Left ventricle myocardium inferior (tissue), 1 donor: Measurements from ENCODE around the gene COL16A1. TPM values are rescaled to one million over a fixed set of nuclear protein-coding genes. Genes with fewer than 3 reads are reported as not detected.

Experiments used
- DNase-seq: peaks from one replicate; pipeline ENCODE4 v3.0.0-alpha.2; 2020
- H3K27ac ChIP-seq: fragments of 200-600 bp; replicated peaks from 2 replicates; pipeline ENCODE4 v1.8.0; 2021
- H3K27me3 ChIP-seq: fragments of 200-600 bp; 2 replicates; pipeline ENCODE4 v1.8.0; 2021; ENCODE audit warnings: low read depth
- H3K36me3 ChIP-seq: fragments of 200-600 bp; 2 replicates; pipeline ENCODE4 v1.8.0; 2021
- H3K4me1 ChIP-seq: fragments of 200-600 bp; 2 replicates; pipeline ENCODE4 v1.8.0; 2021
- H3K4me3 ChIP-seq: fragments of 200-600 bp; 2 replicates; pipeline ENCODE4 v1.8.0; 2021; ENCODE audit warnings: mild to moderate bottlenecking, moderate library complexity
- H3K9me3 ChIP-seq: fragments of 200-600 bp; replicated peaks from 2 replicates; pipeline ENCODE4 v1.8.0; 2021
- CTCF ChIP-seq: fragments of 200-600 bp; IDR thresholded peaks from 2 replicates; pipeline ENCODE4 v1.8.0; 2021; ENCODE audit warnings: antibody characterized with exemption, mild to moderate bottlenecking, borderline replicate concordance
- intact Hi-C: fragments of 100-400 bp; cut with micrococcal nuclease; formaldehyde crosslinking; loops from one replicate; pipeline ENCODE4 v1.11.0; 2022
- total RNA-seq: library from RNA; stranded (reverse); fragmentation: NEBNext Ultra II Directional; extraction: Animal tissue kit (Norgen Biotek cat#: 25700); gene quantifications from one replicate; pipeline ENCODE4 v1.2.1, GENCODE V29; 2021
- donor health status: DM: no; HTN: yes; CAD: no; lungs with severe emphysema.

The COL16A1 gene
- total RNA-seq, 1 donor from 2014 or later: 18.3 TPM

- Histone ChIP-seq H3K4me1 (peaks cover 16% of the 10 kb centered on the region), H3K27me3 (no peaks in the 10 kb centered on the region), H3K9me3 (no peaks in the 10 kb centered on the region), H3K4me3 (no peak overlapping the region), H3K36me3 (no peaks in the 10 kb centered on the region), H3K27ac (no peak overlapping the region)
- TF ChIP-seq CTCF: no peak
- intact Hi-C loops: no loop called here
- no peak for DNase-seq
Observed at GRCh38 chr1:31609514-31610118, 94.2 kb downstream of the COL16A1 start.

GRCh38 chr1:31607360-31607759 is 96.5 kb downstream of the COL16A1 start:
- no peak for TF ChIP-seq CTCF
- Histone ChIP-seq H3K4me3 (no peak overlapping the region), H3K27ac (no peak overlapping the region), H3K27me3 (no peaks in the 10 kb centered on the region), H3K36me3 (no peaks in the 10 kb centered on the region), H3K4me1 (no peaks in the 10 kb centered on the region), H3K9me3 (no peaks in the 10 kb centered on the region)
- intact Hi-C loops: no loop called here
- no peak for DNase-seq

GRCh38 chr1:31605908-31606427 is 97.8 kb downstream of the COL16A1 start:
- H3K36me3 ChIP-seq: no peaks in the 10 kb centered on the region
- intact Hi-C loops: no loop called here

More at GRCh38 chr1:31605908-31606427, 97.8 kb downstream of the COL16A1 start:
- H3K4me3 ChIP-seq: no peak overlapping the region
- no peak for TF ChIP-seq CTCF
- H3K9me3 ChIP-seq: no peaks in the 10 kb centered on the region
- no peak overlapping the region for H3K27ac ChIP-seq
- H3K27me3 ChIP-seq: no peaks in the 10 kb centered on the region
- no peak for DNase-seq
- H3K4me1 ChIP-seq: no peaks in the 10 kb centered on the region

Other genes starting within 250 kb of the COL16A1 start
- 223 TPM for gene TINAGL1, start 127.5 kb downstream of the COL16A1 start, total RNA-seq
- 0.44 TPM for gene HCRTR1, start 86.3 kb downstream of the COL16A1 start, total RNA-seq
- gene PEF1, start 59.1 kb downstream of the COL16A1 start, total RNA-seq: 36.4 TPM
- 12.1 TPM for gene ADGRB2, start 60.3 kb upstream of the COL16A1 start, total RNA-seq
- gene SPOCD1, start 112.0 kb upstream of the COL16A1 start, total RNA-seq: not detected
- gene PTP4A2, start 234.4 kb upstream of the COL16A1 start, total RNA-seq: 203 TPM